Natural killer cell (primary cell): ENCODE data around the gene IGF1R. TPM values are rescaled to one million over a fixed set of nuclear protein-coding genes. Genes with fewer than 3 reads are reported as not detected.

Experiments
- ATAC-seq, 3 donors: fragments of 150-1000 bp in 2 of 3; fragments of 200-7000 bp in 1 of 3; cut with Tn5 transposase; 1 replicate in 1 of 3; 2 replicates in 2 of 3; pipeline ENCODE4 v1.10.0; 2021; ENCODE audit warnings: mild to moderate bottlenecking in 2 of 3, moderate library complexity in 2 of 3
- DNase-seq, 2 donors: peaks; one replicate each; pipeline versions ENCODE4 v3.0.0 to v3.0.0-alpha.2; 2013 to 2021; ENCODE audit warnings: mixed read lengths in 1 of 2
- H3K27ac ChIP-seq: one replicate; pipeline ENCODE4 v1.5.1; 2013; ENCODE audit warnings: mild to moderate bottlenecking, low read length
- H3K27me3 ChIP-seq: one replicate; pipeline ENCODE4 v1.6.1; 2013; ENCODE audit warnings: low read length; ENCODE audit not compliant: control insufficient read depth, insufficient read depth
- H3K36me3 ChIP-seq: one replicate; pipeline ENCODE4 v1.6.1; 2013; ENCODE audit warnings: low read length; ENCODE audit not compliant: control insufficient read depth, insufficient read depth
- H3K4me1 ChIP-seq: one replicate; pipeline ENCODE4 v1.6.1; 2013; ENCODE audit warnings: low read length; ENCODE audit not compliant: control insufficient read depth, insufficient read depth
- H3K4me3 ChIP-seq: one replicate; pipeline ENCODE4 v1.5.1; 2013; ENCODE audit warnings: low read length
- H3K9me3 ChIP-seq: one replicate; pipeline ENCODE4 v1.6.1; 2013; ENCODE audit warnings: low read length; ENCODE audit not compliant: control insufficient read depth, insufficient read depth
- H3K27ac Mint-ChIP-seq, 2 donors: one replicate each; pipeline ENCODE4 v1.8.0; 2022; ENCODE audit warnings: mild to moderate bottlenecking in 2 of 2, mixed read lengths in 2 of 2, moderate library complexity in 1 of 2
- H3K27me3 Mint-ChIP-seq, 2 donors: one replicate each; pipeline ENCODE4 v1.8.0; 2022; ENCODE audit warnings: low read depth in 2 of 2, mixed read lengths in 2 of 2
- H3K36me3 Mint-ChIP-seq: one replicate; pipeline ENCODE4 v1.8.0; 2022; ENCODE audit warnings: mixed read lengths
- H3K4me1 Mint-ChIP-seq, 2 donors: one replicate each; pipeline ENCODE4 v1.8.0; 2022; ENCODE audit warnings: mixed read lengths in 2 of 2
- H3K4me3 Mint-ChIP-seq: one replicate; pipeline ENCODE4 v1.8.0; 2022; ENCODE audit warnings: mild to moderate bottlenecking, moderate library complexity, mixed read lengths
- H3K9me3 Mint-ChIP-seq, 2 donors: one replicate each; pipeline ENCODE4 v1.8.0; 2022; ENCODE audit warnings: mixed read lengths in 2 of 2
- WGBS: methylation state at CpG from one replicate; pipeline ENCODE4 v1.1.7; 2013; ENCODE audit warnings: missing lambda C conversion rate; ENCODE audit not compliant: insufficient coverage; 5-methylcytosine and 5-hydroxymethylcytosine counted together
- intact Hi-C: fragments of 100-400 bp; cut with micrococcal nuclease; formaldehyde crosslinking; loops from one replicate; pipeline ENCODE4 v1.14.2; 2022
- total RNA-seq, 4 donors: library from RNA; stranded (reverse); fragments of 120-200 nt in 1 of 4; gene quantifications; one replicate each; pipeline versions ENCODE4 v1.2.3 to v1.2.4, GENCODE V29; 2013 to 2022
- TF ChIP-seq, protein P1 (sequence below): fragments of 200-600 bp; IDR thresholded peaks from one replicate; pipeline ENCODE4 v1.8.0; 2022; ENCODE audit warnings: antibody characterized with exemption

IGF1R gene
- total RNA-seq, 3 donors from 2014 or later (not counting 1 experiment from before 2014, with no cell fraction given) = 47.3 to 50.7 (median 49.0) TPM

DNA sequence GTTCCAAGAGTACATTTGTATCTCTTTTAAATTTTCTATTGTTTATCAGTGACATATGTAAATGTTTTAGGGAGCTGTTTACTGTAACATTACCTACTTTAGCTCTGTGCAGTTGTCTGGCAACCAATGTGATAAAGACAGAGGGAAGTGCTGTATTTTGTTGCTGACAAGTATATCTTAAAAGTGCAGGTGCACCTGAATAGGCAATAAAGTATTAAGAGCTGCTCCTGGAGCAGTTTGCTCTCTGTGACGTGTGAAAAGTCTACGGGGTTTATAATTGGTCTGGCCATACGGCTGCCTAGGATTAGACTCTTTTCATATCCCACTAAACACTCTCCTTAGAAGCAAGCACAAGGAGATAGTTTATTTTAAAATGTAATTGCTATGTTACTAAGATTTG, 178.3 kb downstream of the IGF1R start:
- no peaks in the 10 kb centered on the region for H3K27me3 ChIP-seq
- H3K27ac ChIP-seq = no peak overlapping the region
- peaks cover 17% of the 10 kb centered on the region for H3K36me3 Mint-ChIP-seq
- intact Hi-C loops = no loop called here
- peaks cover 0 to under 1% of the 10 kb centered on the region in 2 donors for H3K4me1 Mint-ChIP-seq
- no peaks in the 10 kb centered on the region for H3K36me3 ChIP-seq
- peaks cover 41% of the 10 kb centered on the region for H3K9me3 ChIP-seq
- H3K27ac Mint-ChIP-seq = no peak overlapping the region
- no peaks in the 10 kb centered on the region for H3K4me1 ChIP-seq
- H3K9me3 Mint-ChIP-seq = peaks cover 4 to 18% of the 10 kb centered on the region in 2 donors
- ATAC-seq (no peak), DNase-seq (no peak)
- no peak overlapping the region for H3K4me3 ChIP-seq
- TF ChIP-seq, protein P1, sequence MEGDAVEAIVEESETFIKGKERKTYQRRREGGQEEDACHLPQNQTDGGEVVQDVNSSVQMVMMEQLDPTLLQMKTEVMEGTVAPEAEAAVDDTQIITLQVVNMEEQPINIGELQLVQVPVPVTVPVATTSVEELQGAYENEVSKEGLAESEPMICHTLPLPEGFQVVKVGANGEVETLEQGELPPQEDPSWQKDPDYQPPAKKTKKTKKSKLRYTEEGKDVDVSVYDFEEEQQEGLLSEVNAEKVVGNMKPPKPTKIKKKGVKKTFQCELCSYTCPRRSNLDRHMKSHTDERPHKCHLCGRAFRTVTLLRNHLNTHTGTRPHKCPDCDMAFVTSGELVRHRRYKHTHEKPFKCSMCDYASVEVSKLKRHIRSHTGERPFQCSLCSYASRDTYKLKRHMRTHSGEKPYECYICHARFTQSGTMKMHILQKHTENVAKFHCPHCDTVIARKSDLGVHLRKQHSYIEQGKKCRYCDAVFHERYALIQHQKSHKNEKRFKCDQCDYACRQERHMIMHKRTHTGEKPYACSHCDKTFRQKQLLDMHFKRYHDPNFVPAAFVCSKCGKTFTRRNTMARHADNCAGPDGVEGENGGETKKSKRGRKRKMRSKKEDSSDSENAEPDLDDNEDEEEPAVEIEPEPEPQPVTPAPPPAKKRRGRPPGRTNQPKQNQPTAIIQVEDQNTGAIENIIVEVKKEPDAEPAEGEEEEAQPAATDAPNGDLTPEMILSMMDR = no peak
- H3K27me3 Mint-ChIP-seq = no peaks in the 10 kb centered on the region
- 94% methylated on average over 2 of the region's 3 CpGs for WGBS
- no peak overlapping the region for H3K4me3 Mint-ChIP-seq

DNA sequence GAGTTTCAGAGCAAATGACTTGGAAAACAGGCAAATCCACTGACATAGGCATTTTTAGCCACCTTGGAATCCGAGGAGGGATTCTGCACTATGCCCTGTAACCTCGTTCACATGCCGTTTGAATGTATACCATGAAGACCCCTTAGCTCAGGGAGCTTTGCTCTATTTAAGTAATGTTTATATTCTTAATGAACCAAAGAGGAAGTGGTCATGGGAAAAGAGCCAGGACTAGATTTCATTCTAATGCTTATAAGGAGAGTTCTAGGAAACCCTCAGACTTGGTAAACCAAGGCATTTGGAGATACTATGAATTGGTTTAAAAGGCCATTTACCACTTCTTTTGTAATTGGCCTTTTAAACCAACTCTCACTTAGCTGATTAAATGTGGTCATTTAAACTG, 178.9 kb downstream of the IGF1R start:
- Histone ChIP-seq H3K36me3 (no peaks in the 10 kb centered on the region), H3K9me3 (peaks cover 47% of the 10 kb centered on the region), H3K27me3 (no peaks in the 10 kb centered on the region), H3K4me1 (no peaks in the 10 kb centered on the region), H3K27ac (no peak overlapping the region), H3K4me3 (no peak overlapping the region)
- Mint-ChIP-seq H3K27ac (no peak overlapping the region), H3K4me1 (no peaks in the 10 kb centered on the region), H3K4me3 (no peak overlapping the region), H3K36me3 (peaks cover 23% of the 10 kb centered on the region), H3K27me3 (no peaks in the 10 kb centered on the region), H3K9me3 (peaks cover 4 to 23% of the 10 kb centered on the region in 2 donors)
- intact Hi-C loops = no loop called here
- TF ChIP-seq, protein P1 = no peak
- WGBS = 76% methylated on average over 3 of the region's 3 CpGs
- no peak for ATAC-seq
- DNase-seq = no peak

DNA sequence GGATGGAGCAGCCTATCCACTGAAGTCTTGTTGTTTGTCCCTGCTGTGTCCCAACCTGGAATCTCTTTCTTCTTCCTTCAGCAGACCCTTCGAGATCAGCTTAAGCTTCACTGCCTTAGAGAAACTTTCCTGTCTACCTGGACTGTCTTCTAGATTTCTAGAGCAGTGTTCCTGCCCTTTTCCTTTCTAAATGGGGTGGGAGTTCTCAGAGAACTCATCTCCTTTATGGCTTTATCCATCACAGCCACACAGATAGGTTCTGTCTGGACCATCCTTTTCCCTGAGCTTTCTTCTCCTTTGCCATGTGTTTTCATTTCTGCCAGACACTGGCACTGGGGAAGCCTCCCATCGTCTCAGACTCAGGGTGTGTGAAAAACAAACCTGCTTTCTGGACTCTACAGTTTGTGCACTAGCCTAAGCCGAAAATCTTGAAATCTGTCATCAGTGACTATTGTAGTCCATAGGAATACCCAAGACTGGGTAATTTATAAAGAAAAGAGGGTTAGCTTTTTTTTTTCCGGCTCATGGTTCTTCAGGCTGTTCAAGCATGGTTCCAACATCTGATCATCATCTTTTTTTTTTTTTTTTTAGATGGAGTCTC, 181.8 kb downstream of the IGF1R start:
- Mint-ChIP-seq H3K36me3 (peaks cover 24% of the 10 kb centered on the region), H3K4me3 (no peak overlapping the region), H3K27ac (no peak overlapping the region), H3K9me3 (peaks cover 6 to 25% of the 10 kb centered on the region in 2 donors), H3K4me1 (peaks cover 3 to 7% of the 10 kb centered on the region in 2 donors), H3K27me3 (no peaks in the 10 kb centered on the region)
- DNase-seq = no peak
- WGBS = 97% methylated on average over 4 of the region's 4 CpGs
- TF ChIP-seq, protein P1 = no peak
- H3K27me3 ChIP-seq = no peaks in the 10 kb centered on the region
- intact Hi-C loops = no loop called here
- no peaks in the 10 kb centered on the region for H3K4me1 ChIP-seq
- no peak overlapping the region for H3K27ac ChIP-seq
- peaks cover 47% of the 10 kb centered on the region for H3K9me3 ChIP-seq
- no peak for ATAC-seq
- no peaks in the 10 kb centered on the region for H3K36me3 ChIP-seq
- H3K4me3 ChIP-seq = no peak overlapping the region

DNA sequence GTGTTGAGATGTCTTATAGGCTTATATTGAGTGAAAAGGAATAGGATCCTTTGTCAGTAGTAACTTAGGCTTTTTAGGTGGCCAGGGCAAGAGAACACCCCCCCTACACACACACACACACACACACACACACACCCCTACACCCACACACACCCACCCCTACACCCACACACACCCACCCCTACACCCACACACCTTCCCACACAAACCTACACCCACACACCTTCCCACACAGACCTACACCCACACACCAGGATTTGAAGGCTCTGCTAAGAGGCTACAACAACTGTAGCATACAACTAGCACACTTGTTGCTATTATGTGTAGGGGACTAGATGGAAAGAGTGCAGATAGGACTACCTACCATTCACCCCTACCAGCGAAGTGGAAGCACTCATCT, 186.6 kb downstream of the IGF1R start:
- intact Hi-C loops = no loop called here
- WGBS = no CpG with 5 or more reads among the region's 1 CpG
- H3K36me3 ChIP-seq = no peaks in the 10 kb centered on the region
- Mint-ChIP-seq H3K36me3 (peaks cover 23% of the 10 kb centered on the region), H3K4me3 (no peak overlapping the region), H3K4me1 (peaks cover 4 to 7% of the 10 kb centered on the region in 2 donors), H3K27me3 (no peaks in the 10 kb centered on the region), H3K27ac (no peak overlapping the region), H3K9me3 (peaks cover 6 to 18% of the 10 kb centered on the region in 2 donors)
- H3K9me3 ChIP-seq = peaks cover 22% of the 10 kb centered on the region
- TF ChIP-seq, protein P1 = no peak
- ATAC-seq (no peak), DNase-seq (no peak)
- no peak overlapping the region for H3K4me3 ChIP-seq
- no peaks in the 10 kb centered on the region for H3K27me3 ChIP-seq
- no peaks in the 10 kb centered on the region for H3K4me1 ChIP-seq
- H3K27ac ChIP-seq = no peak overlapping the region
